Measurements from ENCODE around the gene CCDC134. TPM values are rescaled to one million over a fixed set of nuclear protein-coding genes. Genes with fewer than 3 reads are reported as not detected.

The CCDC134 gene
- polyA plus RNA-seq, 1 of the 3 experiments (the other 2 are of a cell fraction), result 2.0 TPM

DNA sequence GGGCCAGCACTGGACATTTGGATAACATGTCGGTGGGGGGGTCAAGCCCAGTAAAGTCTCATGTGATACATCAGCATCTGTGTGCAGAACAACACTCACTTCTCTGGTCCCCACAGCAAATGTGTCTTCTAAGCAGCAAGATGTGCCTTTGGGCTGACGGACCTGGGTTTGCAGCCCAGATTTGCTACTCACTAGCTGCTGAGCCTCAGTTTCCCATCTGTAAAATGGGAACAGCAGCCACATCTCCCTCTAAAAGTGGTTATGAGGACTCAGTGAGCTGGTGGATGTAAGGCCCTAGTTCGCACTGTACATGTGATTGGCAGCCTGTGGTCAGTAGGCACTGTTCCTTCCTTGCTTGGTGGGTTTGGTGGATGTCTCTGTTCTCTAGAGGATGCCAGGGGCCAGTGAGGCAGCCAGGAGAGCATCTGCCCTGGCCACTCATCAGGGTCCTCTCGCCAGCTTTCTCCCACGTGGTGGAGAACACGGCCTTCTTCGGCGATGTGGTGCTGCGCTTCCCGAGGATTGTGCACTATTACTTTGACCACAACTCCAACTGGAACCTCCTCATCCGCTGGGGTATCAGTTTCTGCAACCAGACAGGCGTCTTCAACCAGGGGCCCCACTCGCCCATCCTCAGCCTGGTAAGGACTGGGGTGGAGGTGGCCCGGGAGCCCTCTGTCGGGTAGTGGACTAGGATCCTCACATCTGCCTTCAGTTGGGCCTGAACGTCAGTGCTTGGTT is 12.5 kb downstream of the CCDC134 start:
- WGBS (ENCODE audit: low lambda C conversion rate), result 98% methylated on average over 9 of the region's 16 CpGs

More for the DNA sequence above, 12.5 kb downstream of the CCDC134 start:
- ChIA-PET CTCF (no interaction called here), POLR2A (no interaction called here)
- H3K9me3 ChIP-seq, result no peaks in the 10 kb centered on the region
- no peaks in the 10 kb centered on the region for H3K4me1 ChIP-seq (ENCODE audit: control insufficient read depth in 1 of 2, insufficient read depth in 2 of 2, low read depth in 1 of 2, low read length in 1 of 2)
- no peaks in the 10 kb centered on the region for H4K20me1 ChIP-seq (ENCODE audit: insufficient read depth)
- no peaks in the 10 kb centered on the region for H3K36me3 ChIP-seq (replicated peaks in 1 of 2; ENCODE audit: control insufficient read depth in 1 of 2, insufficient read depth in 2 of 2, low read length in 1 of 2)
- no peaks in the 10 kb centered on the region for H3F3A ChIP-seq (replicated peaks; ENCODE audit: insufficient read depth)
- H3K27ac ChIP-seq (ENCODE audit: low read depth in 2 of 2, low read length in 1 of 2), result no peak overlapping the region
- H3K79me2 ChIP-seq (ENCODE audit: insufficient read depth), result no peaks in the 10 kb centered on the region
- H3K4me3 ChIP-seq (ENCODE audit: low read depth in 2 of 2, low read length in 1 of 2), result no peak overlapping the region
- H3K27me3 ChIP-seq (ENCODE audit: insufficient read depth), result no peaks in the 10 kb centered on the region
- H3K9me2 ChIP-seq, result no peaks in the 10 kb centered on the region
- no peak for DNase-seq
- TF ChIP-seq, protein P1, sequence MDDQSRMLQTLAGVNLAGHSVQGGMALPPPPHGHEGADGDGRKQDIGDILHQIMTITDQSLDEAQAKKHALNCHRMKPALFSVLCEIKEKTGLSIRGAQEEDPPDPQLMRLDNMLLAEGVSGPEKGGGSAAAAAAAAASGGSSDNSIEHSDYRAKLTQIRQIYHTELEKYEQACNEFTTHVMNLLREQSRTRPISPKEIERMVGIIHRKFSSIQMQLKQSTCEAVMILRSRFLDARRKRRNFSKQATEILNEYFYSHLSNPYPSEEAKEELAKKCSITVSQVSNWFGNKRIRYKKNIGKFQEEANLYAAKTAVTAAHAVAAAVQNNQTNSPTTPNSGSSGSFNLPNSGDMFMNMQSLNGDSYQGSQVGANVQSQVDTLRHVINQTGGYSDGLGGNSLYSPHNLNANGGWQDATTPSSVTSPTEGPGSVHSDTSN (IDR thresholded peaks at IDR 0.05), result no peak
- TF ChIP-seq MEF2A (IDR thresholded peaks at IDR 0.05; ENCODE audit: borderline replicate concordance, low read depth) (no peak), EZH2phosphoT487 (IDR thresholded peaks at IDR 0.05; ENCODE audit: borderline replicate concordance, low read depth) (no peak), JUND (IDR thresholded peaks at IDR 0.05) (no peak), YY1 (IDR thresholded peaks at IDR 0.05; ENCODE audit: low read depth) (no peak), CHD2 (IDR thresholded peaks at IDR 0.05; ENCODE audit: low read length, partially characterized antibody) (no peak), MXI1 (IDR thresholded peaks at IDR 0.05; ENCODE audit: low read depth, low read length) (no peak), NRF1 (IDR thresholded peaks at IDR 0.05; ENCODE audit: low read depth, low read length) (no peak), RXRA (IDR thresholded peaks at IDR 0.05; ENCODE audit: borderline replicate concordance, low read depth) (no peak), GATA2 (CRISPR knock-in tag; IDR thresholded peaks at IDR 0.05) (no peak), NFIC (IDR thresholded peaks at IDR 0.05; ENCODE audit: borderline replicate concordance) (no peak), SIN3A (IDR thresholded peaks at IDR 0.05; ENCODE audit: borderline replicate concordance, low read depth, low read length) (no peak)
- TF ChIP-seq, protein P2, sequence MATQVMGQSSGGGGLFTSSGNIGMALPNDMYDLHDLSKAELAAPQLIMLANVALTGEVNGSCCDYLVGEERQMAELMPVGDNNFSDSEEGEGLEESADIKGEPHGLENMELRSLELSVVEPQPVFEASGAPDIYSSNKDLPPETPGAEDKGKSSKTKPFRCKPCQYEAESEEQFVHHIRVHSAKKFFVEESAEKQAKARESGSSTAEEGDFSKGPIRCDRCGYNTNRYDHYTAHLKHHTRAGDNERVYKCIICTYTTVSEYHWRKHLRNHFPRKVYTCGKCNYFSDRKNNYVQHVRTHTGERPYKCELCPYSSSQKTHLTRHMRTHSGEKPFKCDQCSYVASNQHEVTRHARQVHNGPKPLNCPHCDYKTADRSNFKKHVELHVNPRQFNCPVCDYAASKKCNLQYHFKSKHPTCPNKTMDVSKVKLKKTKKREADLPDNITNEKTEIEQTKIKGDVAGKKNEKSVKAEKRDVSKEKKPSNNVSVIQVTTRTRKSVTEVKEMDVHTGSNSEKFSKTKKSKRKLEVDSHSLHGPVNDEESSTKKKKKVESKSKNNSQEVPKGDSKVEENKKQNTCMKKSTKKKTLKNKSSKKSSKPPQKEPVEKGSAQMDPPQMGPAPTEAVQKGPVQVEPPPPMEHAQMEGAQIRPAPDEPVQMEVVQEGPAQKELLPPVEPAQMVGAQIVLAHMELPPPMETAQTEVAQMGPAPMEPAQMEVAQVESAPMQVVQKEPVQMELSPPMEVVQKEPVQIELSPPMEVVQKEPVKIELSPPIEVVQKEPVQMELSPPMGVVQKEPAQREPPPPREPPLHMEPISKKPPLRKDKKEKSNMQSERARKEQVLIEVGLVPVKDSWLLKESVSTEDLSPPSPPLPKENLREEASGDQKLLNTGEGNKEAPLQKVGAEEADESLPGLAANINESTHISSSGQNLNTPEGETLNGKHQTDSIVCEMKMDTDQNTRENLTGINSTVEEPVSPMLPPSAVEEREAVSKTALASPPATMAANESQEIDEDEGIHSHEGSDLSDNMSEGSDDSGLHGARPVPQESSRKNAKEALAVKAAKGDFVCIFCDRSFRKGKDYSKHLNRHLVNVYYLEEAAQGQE (IDR thresholded peaks at IDR 0.05; ENCODE audit: low read depth, low read length), result no peak
- TF ChIP-seq, protein P3, sequence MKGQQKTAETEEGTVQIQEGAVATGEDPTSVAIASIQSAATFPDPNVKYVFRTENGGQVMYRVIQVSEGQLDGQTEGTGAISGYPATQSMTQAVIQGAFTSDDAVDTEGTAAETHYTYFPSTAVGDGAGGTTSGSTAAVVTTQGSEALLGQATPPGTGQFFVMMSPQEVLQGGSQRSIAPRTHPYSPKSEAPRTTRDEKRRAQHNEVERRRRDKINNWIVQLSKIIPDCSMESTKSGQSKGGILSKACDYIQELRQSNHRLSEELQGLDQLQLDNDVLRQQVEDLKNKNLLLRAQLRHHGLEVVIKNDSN (IDR thresholded peaks at IDR 0.05; ENCODE audit: borderline replicate concordance, low read depth), result no peak
- TF ChIP-seq, protein P4, sequence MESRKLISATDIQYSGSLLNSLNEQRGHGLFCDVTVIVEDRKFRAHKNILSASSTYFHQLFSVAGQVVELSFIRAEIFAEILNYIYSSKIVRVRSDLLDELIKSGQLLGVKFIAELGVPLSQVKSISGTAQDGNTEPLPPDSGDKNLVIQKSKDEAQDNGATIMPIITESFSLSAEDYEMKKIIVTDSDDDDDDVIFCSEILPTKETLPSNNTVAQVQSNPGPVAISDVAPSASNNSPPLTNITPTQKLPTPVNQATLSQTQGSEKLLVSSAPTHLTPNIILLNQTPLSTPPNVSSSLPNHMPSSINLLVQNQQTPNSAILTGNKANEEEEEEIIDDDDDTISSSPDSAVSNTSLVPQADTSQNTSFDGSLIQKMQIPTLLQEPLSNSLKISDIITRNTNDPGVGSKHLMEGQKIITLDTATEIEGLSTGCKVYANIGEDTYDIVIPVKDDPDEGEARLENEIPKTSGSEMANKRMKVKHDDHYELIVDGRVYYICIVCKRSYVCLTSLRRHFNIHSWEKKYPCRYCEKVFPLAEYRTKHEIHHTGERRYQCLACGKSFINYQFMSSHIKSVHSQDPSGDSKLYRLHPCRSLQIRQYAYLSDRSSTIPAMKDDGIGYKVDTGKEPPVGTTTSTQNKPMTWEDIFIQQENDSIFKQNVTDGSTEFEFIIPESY (IDR thresholded peaks at IDR 0.05; ENCODE audit: borderline replicate concordance, low read depth), result no peak
- TF ChIP-seq, protein P5, sequence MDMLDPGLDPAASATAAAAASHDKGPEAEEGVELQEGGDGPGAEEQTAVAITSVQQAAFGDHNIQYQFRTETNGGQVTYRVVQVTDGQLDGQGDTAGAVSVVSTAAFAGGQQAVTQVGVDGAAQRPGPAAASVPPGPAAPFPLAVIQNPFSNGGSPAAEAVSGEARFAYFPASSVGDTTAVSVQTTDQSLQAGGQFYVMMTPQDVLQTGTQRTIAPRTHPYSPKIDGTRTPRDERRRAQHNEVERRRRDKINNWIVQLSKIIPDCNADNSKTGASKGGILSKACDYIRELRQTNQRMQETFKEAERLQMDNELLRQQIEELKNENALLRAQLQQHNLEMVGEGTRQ (IDR thresholded peaks at IDR 0.05; ENCODE audit: borderline replicate concordance, low read depth, low read length), result no peak
- no peak overlapping the region for H3K4me2 ChIP-seq
- no peak overlapping the region for H3K9ac ChIP-seq
- H2AFZ ChIP-seq (ENCODE audit: low read depth), result no peak overlapping the region
